Measurements from ENCODE around the gene DCTN2.

The DCTN2 gene

DNA sequence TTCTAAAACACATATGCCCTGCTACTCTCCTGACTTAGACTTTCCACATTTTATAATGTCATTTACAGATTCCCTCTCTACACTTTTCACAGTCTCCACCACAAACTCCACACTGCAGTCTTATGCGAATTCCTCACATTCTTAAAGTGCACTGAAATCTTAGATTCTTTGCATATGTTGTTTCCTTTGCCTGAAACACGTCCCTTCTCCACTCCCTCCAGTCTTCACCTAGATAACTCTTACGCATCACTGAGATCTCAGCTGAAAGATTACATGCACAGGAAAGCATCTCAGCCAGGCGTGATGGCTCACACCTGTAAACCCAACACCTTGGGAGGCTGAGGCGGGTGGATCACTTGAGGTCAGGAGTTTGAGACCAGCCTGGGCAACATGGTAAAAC, 63.5 kb downstream of the DCTN2 start:
- TF ChIP-seq GATA3 (IDR thresholded peaks at IDR 0.05; ENCODE audit: low read depth, low read length) (no peak), GATA2 (IDR thresholded peaks at IDR 0.05; ENCODE audit: low read depth, low read length) (no peak)

DNA sequence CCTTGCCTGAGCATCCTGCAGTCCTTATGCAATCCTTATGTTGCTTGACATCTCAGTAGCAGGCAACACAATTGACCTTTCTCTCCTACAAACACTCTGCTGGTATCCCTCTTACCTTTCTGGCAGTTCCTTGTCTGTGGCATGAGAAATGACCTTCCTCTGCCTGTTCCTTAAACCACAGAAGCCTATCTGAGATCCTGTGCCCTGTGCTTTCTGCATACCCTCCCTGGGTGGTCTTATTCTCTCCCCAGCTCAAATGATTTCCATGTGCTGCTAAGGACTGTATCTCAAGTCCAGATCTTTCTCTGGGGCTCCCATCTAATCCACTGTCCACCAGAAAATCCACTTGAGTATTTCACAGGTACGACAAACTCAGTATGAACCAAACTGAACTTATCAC, 65.3 kb downstream of the DCTN2 start:
- TF ChIP-seq GATA2 (IDR thresholded peaks at IDR 0.05; ENCODE audit: low read depth, low read length) (0 out of 2 replicates have a peak, but pooled peaks have one; percentile 6), GATA3 (IDR thresholded peaks at IDR 0.05; ENCODE audit: low read depth, low read length) (no peak)

Measured in SH-SY5Y (cell line).